GM23248 (cell line): ENCODE results near the gene HIF3A. TPM values are rescaled to one million over a fixed set of nuclear protein-coding genes. Genes with fewer than 3 reads are reported as not detected.
"Not testable (repeated sequence)": the region's sequence is repeated elsewhere in the genome, so short reads cannot be mapped to it uniquely, and the experiment has no call there.

Source experiments
- DNase-seq: peaks from one replicate; pipeline ENCODE4 v3.0.0-alpha.2; 2015
- H2AFZ ChIP-seq: fragments of 200-600 bp; sonication (generic); 2 replicates; pipeline ENCODE4 v1.6.1; 2016; ENCODE audit warnings: antibody characterized with exemption
- H3F3A ChIP-seq: fragments of 200-600 bp; sonication (generic); 2 replicates; pipeline ENCODE4 v1.6.1; 2016; ENCODE audit warnings: mild to moderate bottlenecking, antibody characterized with exemption, mixed run types; ENCODE audit not compliant: insufficient read depth
- H3K27ac ChIP-seq: fragments of 200-600 bp; sonication (generic); 2 replicates; pipeline ENCODE4 v1.5.1; 2016; ENCODE audit warnings: mild to moderate bottlenecking
- H3K27me3 ChIP-seq: fragments of 200-600 bp; sonication (generic); replicated peaks from 2 replicates; pipeline ENCODE4 v1.6.1; 2016; ENCODE audit warnings: mild to moderate bottlenecking; ENCODE audit not compliant: insufficient read depth
- H3K36me3 ChIP-seq: fragments of 200-600 bp; sonication (generic); 2 replicates; pipeline ENCODE4 v1.6.1; 2016; ENCODE audit warnings: low read depth, mild to moderate bottlenecking
- H3K4me1 ChIP-seq: fragments of 200-600 bp; sonication (generic); 2 replicates; pipeline ENCODE4 v1.6.1; 2016; ENCODE audit warnings: mild to moderate bottlenecking; ENCODE audit not compliant: insufficient read depth
- H3K4me2 ChIP-seq: fragments of 200-600 bp; sonication (generic); one replicate; pipeline ENCODE4 v1.6.1; 2016; ENCODE audit warnings: mild to moderate bottlenecking; ENCODE audit not compliant: unreplicated experiment
- H3K4me3 ChIP-seq: fragments of 200-600 bp; sonication (generic); 2 replicates; pipeline ENCODE4 v1.5.1; 2016; ENCODE audit warnings: mild to moderate bottlenecking
- H3K79me2 ChIP-seq: fragments of 200-600 bp; sonication (generic); 2 replicates; pipeline ENCODE4 v1.6.1; 2016; ENCODE audit warnings: mild to moderate bottlenecking; ENCODE audit not compliant: insufficient read depth
- H3K9ac ChIP-seq: fragments of 200-600 bp; sonication (generic); 2 replicates; pipeline ENCODE4 v1.6.1; 2016; ENCODE audit warnings: mild to moderate bottlenecking
- H3K9me2 ChIP-seq: fragments of 200-600 bp; sonication (generic); 2 replicates; pipeline ENCODE4 v1.6.1; 2016; ENCODE audit warnings: mixed run types, mild to moderate bottlenecking, moderate library complexity; ENCODE audit not compliant: insufficient read depth
- H3K9me3 ChIP-seq: fragments of 200-600 bp; sonication (generic); one replicate; pipeline ENCODE4 v1.6.1; 2017; ENCODE audit warnings: low read depth
- H4K20me1 ChIP-seq: fragments of 200-600 bp; sonication (generic); 2 replicates; pipeline ENCODE4 v1.6.0; 2016; ENCODE audit not compliant: insufficient read depth
- EZH2 ChIP-seq: fragments of 200-600 bp; sonication (generic); IDR thresholded peaks from 2 replicates; pipeline ENCODE4 v1.6.1; 2018; ENCODE audit warnings: antibody characterized with exemption, mild to moderate bottlenecking; ENCODE audit not compliant: insufficient read depth, poor library complexity, severe bottlenecking
- EZH2phosphoT487 ChIP-seq: fragments of 200-600 bp; sonication (generic); IDR thresholded peaks from 2 replicates; pipeline ENCODE4 v1.6.1; 2018; ENCODE audit warnings: antibody characterized with exemption, moderate library complexity, mild to moderate bottlenecking, low read depth; ENCODE audit not compliant: insufficient read depth
- WGBS, 2 experiments: methylation state at CpG; one replicate each; pipeline ENCODE4 v1.1.6; 2015 to 2017; ENCODE audit warnings: low lambda C conversion rate in 2 of 2, low coverage in 1 of 2; ENCODE audit errors: missing lambda C conversion rate in 2 of 2; 5-methylcytosine and 5-hydroxymethylcytosine counted together
- in situ Hi-C: fragments of 300-500 bp; cut with MboI; formaldehyde crosslinking; loops from 2 replicates; pipeline ENCODE4 v1.15.0; 2020
- polyA plus RNA-seq: library from polyadenylated mRNA; unstranded; fragments of >200 nt; fragmentation: Nextera tagmentation; extraction: Ambion mirVana; gene quantifications from 2 replicates; pipeline ENCODE4 v1.2.1, GENCODE V29; 2016
- total RNA-seq: library from RNA; depleted of rRNA; stranded (reverse); fragments of >200 nt; shearing (Covaris generic); gene quantifications from 2 replicates; pipeline ENCODE4 v1.2.3, GENCODE V29; 2014

HIF3A gene
- total and polyA plus RNA-seq, 2 experiments from 2014 or later = 0.20 TPM; not detected in 1

- no peak for DNase-seq
Observed at GRCh38 chr19:46317339-46317738, 20.5 kb downstream of the HIF3A start.

GRCh38 chr19:46319613-46320012, 22.8 kb downstream of the HIF3A start:
- no peak for DNase-seq
- in situ Hi-C loops = no loop called here
- H3K4me3 ChIP-seq = no peak overlapping the region

More at GRCh38 chr19:46317339-46317738, 20.5 kb downstream of the HIF3A start:
- no peaks in the 10 kb centered on the region for H3K9me2 ChIP-seq
- H3K4me1 ChIP-seq = no peaks in the 10 kb centered on the region
- in situ Hi-C loops = no loop called here
- no peak overlapping the region for H3K9ac ChIP-seq
- H3K27me3 ChIP-seq = no peaks in the 10 kb centered on the region
- no peak overlapping the region for H3K27ac ChIP-seq
- H4K20me1 ChIP-seq = no peaks in the 10 kb centered on the region
- H3K36me3 ChIP-seq = no peaks in the 10 kb centered on the region
- H3K4me2 ChIP-seq = no peak overlapping the region
- no peaks in the 10 kb centered on the region for H3K79me2 ChIP-seq
- H2AFZ ChIP-seq = no peak overlapping the region
- no peaks in the 10 kb centered on the region for H3K9me3 ChIP-seq
- no peak overlapping the region for H3K4me3 ChIP-seq
- TF ChIP-seq EZH2phosphoT487 (no peak), EZH2 (no peak)
- H3F3A ChIP-seq = no peaks in the 10 kb centered on the region
- WGBS, 2 experiments = 36% methylated on average over 2 of the region's 2 CpGs

GRCh38 chr19:46320559-46320958, 23.7 kb downstream of the HIF3A start:
- in situ Hi-C loops = no loop called here
- H2AFZ ChIP-seq = no peak overlapping the region
- DNase-seq = no peak

More at GRCh38 chr19:46319613-46320012, 22.8 kb downstream of the HIF3A start:
- Histone ChIP-seq H3K9me2 (no peaks in the 10 kb centered on the region), H3K4me1 (no peaks in the 10 kb centered on the region), H3K9ac (no peak overlapping the region), H3K36me3 (no peaks in the 10 kb centered on the region), H3K27me3 (no peaks in the 10 kb centered on the region), H4K20me1 (no peaks in the 10 kb centered on the region), H3K4me2 (no peak overlapping the region), H3F3A (no peaks in the 10 kb centered on the region), H3K9me3 (no peaks in the 10 kb centered on the region), H3K27ac (no peak overlapping the region), H2AFZ (no peak overlapping the region), H3K79me2 (no peaks in the 10 kb centered on the region)
- 75 to 79% methylated on average over 6 of the region's 6 CpGs for WGBS, 2 experiments
- TF ChIP-seq EZH2phosphoT487 = no peak
- TF ChIP-seq EZH2 = no peak

GRCh38 chr19:46321653-46322052, 24.8 kb downstream of the HIF3A start:
- in situ Hi-C loops = no loop called here
- H4K20me1 ChIP-seq = no peaks in the 10 kb centered on the region
- 90 to 92% methylated on average over 11 to 12 of the region's 12 CpGs for WGBS, 2 experiments

More at GRCh38 chr19:46320559-46320958, 23.7 kb downstream of the HIF3A start:
- no peaks in the 10 kb centered on the region for H3K9me3 ChIP-seq
- TF ChIP-seq EZH2 (no peak), EZH2phosphoT487 (no peak)
- H3F3A ChIP-seq = no peaks in the 10 kb centered on the region
- H3K4me1 ChIP-seq = no peaks in the 10 kb centered on the region
- 85 to 90% methylated on average over 4 to 5 of the region's 5 CpGs for WGBS, 2 experiments
- H3K79me2 ChIP-seq = no peaks in the 10 kb centered on the region
- H4K20me1 ChIP-seq = no peaks in the 10 kb centered on the region
- no peak overlapping the region for H3K4me3 ChIP-seq
- H3K27ac ChIP-seq = no peak overlapping the region
- H3K9ac ChIP-seq = no peak overlapping the region
- H3K27me3 ChIP-seq = no peaks in the 10 kb centered on the region
- no peak overlapping the region for H3K4me2 ChIP-seq
- no peaks in the 10 kb centered on the region for H3K36me3 ChIP-seq
- H3K9me2 ChIP-seq = no peaks in the 10 kb centered on the region

GRCh38 chr19:46323227-46323626, 26.4 kb downstream of the HIF3A start:
- H3K27me3 ChIP-seq, H4K20me1 ChIP-seq, H3K9me2 ChIP-seq, H3K27ac ChIP-seq, H3K4me3 ChIP-seq, H3F3A ChIP-seq, H3K9ac ChIP-seq, H3K9me3 ChIP-seq, DNase-seq, H3K79me2 ChIP-seq, H2AFZ ChIP-seq, H3K4me1 ChIP-seq, in situ Hi-C loops, H3K4me2 ChIP-seq, H3K36me3 ChIP-seq: not testable (repeated sequence)
- WGBS, 2 experiments = 88 to 93% methylated on average over 9 of the region's 9 CpGs

More at GRCh38 chr19:46321653-46322052, 24.8 kb downstream of the HIF3A start:
- Histone ChIP-seq H2AFZ (no peak overlapping the region), H3K4me2 (no peak overlapping the region), H3K9me2 (no peaks in the 10 kb centered on the region), H3K27me3 (no peaks in the 10 kb centered on the region), H3K9me3 (no peaks in the 10 kb centered on the region), H3K79me2 (no peaks in the 10 kb centered on the region), H3K9ac (no peak overlapping the region), H3K4me1 (no peaks in the 10 kb centered on the region), H3K27ac (no peak overlapping the region), H3K36me3 (no peaks in the 10 kb centered on the region), H3K4me3 (no peak overlapping the region), H3F3A (no peaks in the 10 kb centered on the region)
- no peak for DNase-seq
- TF ChIP-seq EZH2phosphoT487 (no peak), EZH2 (no peak)
